ENCODE measurements around the gene COPS3. TPM values are rescaled to one million over a fixed set of nuclear protein-coding genes. Genes with fewer than 3 reads are reported as not detected.

COPS3 gene
- total RNA-seq, 2 donors from 2014 or later, result 85.4 to 130 TPM

DNA sequence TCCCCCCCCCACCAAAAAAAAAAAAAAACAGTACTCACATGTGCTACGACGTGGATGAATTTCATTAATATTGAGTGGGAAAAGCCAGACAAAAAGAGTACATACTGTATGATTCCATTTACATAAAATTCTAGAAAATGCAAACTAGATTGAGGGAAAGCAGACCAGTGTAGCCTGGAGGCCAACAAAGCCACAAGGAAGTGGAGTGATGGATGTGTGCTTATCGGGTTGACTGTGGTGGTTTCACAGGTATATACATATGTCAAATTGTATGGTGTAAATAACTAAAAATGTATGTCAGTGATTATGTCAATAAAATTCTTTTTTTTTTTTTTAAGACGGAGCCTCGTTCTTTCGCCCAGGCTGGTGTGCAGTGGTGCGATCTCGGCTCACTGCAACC, 73.0 kb downstream of the COPS3 start:
- no peak for DNase-seq (ENCODE audit: low spot score)
- no peaks in the 10 kb centered on the region for H3K27me3 Mint-ChIP-seq
- H3K4me3 Mint-ChIP-seq, result no peak overlapping the region
- no peak overlapping the region for H3K27ac Mint-ChIP-seq
- no peaks in the 10 kb centered on the region for H3K9me3 Mint-ChIP-seq
- H3K4me1 Mint-ChIP-seq (ENCODE audit: low read depth in 2 of 2), result peaks cover 20 to 26% of the 10 kb centered on the region in 2 donors
- no peak for ATAC-seq
- no peaks in the 10 kb centered on the region for H3K36me3 Mint-ChIP-seq

DNA sequence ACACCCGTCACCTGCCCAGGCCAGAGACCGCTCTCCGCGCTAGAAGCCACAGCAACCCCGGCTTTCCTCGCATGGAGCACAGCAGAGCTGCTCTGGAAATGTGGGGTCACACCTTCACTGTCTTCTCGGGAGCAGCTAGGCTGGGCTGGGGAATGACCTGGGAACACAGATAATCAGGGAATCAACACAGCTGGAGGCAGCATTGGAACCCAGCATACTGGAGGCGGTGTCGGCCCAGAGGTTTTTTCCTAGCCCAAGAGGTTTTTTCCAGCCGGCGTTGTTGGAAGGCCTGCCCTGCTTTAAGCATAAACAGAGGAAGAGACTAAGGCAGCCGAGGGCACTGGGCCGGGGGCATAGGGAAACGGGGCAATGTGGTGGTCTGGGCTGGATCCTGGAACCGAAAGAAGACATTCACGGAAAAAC, 74.1 kb downstream of the COPS3 start:
- no peak for ATAC-seq

DNA sequence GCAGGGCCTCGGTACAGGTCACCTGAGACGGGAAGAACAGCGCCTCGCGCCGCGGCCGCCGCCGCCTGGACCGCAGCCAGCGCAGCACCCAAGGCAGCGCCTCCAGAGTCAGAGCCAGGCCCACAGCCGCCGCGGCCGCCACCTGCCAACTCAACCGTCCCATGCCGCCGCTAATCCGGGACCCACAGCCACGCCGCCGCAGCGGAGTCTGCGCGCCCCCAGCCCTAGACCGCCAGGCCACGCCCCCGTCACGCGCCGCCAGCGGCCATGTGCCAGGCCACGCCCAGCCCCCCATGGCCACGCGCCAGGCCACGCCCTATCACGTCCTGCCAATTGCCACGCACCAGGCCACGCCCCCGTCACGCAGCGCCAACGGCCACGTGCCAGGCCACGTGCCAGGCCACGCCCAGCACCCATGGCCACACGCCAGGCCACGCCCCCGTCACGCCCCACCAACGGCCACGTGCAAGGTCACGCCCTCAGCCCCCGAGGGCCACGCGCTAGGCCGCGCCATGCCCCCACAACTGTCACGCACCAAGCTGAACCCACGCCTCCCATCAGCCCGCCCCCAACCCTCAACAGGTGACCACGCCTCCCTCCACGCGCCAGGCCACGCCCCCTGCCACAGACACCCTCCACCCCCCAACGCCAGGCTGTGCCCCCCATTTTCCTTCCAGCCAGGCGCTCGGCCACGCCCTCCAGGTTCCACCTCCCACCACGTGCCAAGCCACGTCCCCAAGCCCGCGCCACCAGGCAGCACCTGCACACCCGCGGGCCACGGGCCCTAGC, 74.7 kb downstream of the COPS3 start, which contains the start of gene PLD6:
Gene PLD6 (minus strand): TSS at position 210 of the 789 bp plus-strand sequence. CDS start 47 bp downstream, at position 163.
- ATAC-seq (peak; percentile 80 to 85), DNase-seq (ENCODE audit: low spot score) (peak; percentile 85)
- Mint-ChIP-seq H3K4me3 (peak within 1 kb of the TSS; percentile 83), H3K9me3 (no peaks in the 10 kb centered on the region), H3K36me3 (no peaks in the 10 kb centered on the region), H3K27ac (peak within 1 kb of the TSS; percentile 68 to 87), H3K27me3 (no peaks in the 10 kb centered on the region), H3K4me1 (ENCODE audit: low read depth in 2 of 2) (peaks cover 20 to 29% of the 10 kb centered on the region in 2 donors)

More for the DNA sequence above, 74.1 kb downstream of the COPS3 start:
- DNase-seq (ENCODE audit: low spot score), result no peak
- H3K4me1 Mint-ChIP-seq (ENCODE audit: low read depth in 2 of 2), result peaks cover 20 to 29% of the 10 kb centered on the region in 2 donors
- H3K36me3 Mint-ChIP-seq, result no peaks in the 10 kb centered on the region
- H3K9me3 Mint-ChIP-seq, result no peaks in the 10 kb centered on the region
- H3K27me3 Mint-ChIP-seq, result no peaks in the 10 kb centered on the region
- peak overlapping the region; percentile 32 for H3K4me3 Mint-ChIP-seq
- no peak overlapping the region for H3K27ac Mint-ChIP-seq

DNA sequence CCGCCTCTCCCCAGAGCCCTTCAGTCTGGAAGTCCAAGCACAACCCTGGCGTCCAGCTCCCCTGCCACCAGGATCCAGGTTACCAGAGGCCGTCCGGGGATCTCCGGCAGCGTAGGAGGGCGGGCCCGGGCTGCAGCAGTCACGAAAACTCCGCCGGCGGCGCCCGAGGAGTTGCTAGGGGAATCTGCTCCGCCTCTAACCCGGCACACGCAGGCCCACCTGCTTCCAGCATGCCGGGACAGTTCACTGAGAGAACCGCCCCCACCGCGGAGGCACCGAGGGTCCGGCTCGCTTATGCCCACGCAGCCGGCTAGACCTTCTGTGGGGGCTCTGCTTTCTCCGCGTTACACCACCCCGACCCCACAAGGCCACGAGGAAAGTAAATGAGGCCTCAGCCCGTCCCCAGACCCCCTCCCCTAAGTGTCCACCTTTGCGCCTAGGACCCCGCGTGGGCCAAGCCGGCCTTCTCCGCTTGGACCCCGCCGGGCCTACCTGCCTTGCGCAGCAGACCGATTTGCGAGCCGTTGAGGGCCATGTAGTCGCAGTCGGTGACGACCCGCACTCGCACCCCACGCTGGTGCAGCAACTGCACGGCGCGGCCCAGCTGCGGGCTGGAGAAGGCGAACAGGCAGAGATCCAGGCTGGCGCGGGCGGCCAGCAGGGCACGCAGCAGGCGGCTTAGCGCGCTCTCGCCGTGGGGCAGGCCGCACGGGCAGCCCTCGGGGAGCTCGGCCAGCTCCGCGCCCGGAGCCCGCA, 75.5 kb downstream of the COPS3 start:
- H3K36me3 Mint-ChIP-seq, result no peaks in the 10 kb centered on the region
- DNase-seq (ENCODE audit: low spot score) (no peak), ATAC-seq (peak; percentile 30 to 62)
- H3K4me1 Mint-ChIP-seq (ENCODE audit: low read depth in 2 of 2), result peaks cover 20 to 29% of the 10 kb centered on the region in 2 donors
- H3K4me3 Mint-ChIP-seq, result peak overlapping the region; percentile 83
- peak overlapping the region; percentile 68 to 87 for H3K27ac Mint-ChIP-seq
- no peaks in the 10 kb centered on the region for H3K27me3 Mint-ChIP-seq
- no peaks in the 10 kb centered on the region for H3K9me3 Mint-ChIP-seq

DNA sequence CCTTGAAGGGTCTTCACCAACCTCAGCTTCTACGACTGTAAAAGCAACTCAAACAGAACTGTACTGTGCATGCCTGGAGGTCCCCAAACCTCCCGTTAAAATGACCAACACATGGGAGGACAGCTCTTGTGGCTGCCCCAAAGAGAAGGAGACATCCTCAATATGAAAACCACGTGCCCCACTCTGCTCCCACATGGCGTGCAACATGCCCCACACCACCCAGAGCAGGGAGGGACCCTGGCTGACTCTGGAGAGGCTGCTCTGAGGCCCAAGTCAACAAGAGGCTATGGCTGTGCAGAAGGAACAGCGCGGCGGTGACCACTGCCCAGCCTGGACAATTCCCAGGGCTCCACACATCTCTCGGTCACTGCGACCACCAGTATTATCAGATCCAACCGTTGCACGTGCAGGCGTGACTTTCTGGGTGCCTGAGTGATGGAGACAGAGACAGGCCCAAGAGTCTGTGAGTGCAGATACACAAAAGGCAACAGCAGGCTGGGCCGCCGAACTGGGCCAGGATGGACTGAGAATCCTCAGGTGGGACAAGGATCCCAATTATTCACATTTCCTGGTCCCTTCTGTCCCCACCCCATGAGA, 76.3 kb downstream of the COPS3 start:
- Mint-ChIP-seq H3K4me1 (ENCODE audit: low read depth in 2 of 2) (peaks cover 20 to 29% of the 10 kb centered on the region in 2 donors), H3K4me3 (peak overlapping the region; percentile 83), H3K36me3 (no peaks in the 10 kb centered on the region), H3K27me3 (no peaks in the 10 kb centered on the region), H3K27ac (peak overlapping the region; percentile 68 to 87), H3K9me3 (no peaks in the 10 kb centered on the region)
- DNase-seq (ENCODE audit: low spot score), result no peak
- no peak for ATAC-seq

DNA sequence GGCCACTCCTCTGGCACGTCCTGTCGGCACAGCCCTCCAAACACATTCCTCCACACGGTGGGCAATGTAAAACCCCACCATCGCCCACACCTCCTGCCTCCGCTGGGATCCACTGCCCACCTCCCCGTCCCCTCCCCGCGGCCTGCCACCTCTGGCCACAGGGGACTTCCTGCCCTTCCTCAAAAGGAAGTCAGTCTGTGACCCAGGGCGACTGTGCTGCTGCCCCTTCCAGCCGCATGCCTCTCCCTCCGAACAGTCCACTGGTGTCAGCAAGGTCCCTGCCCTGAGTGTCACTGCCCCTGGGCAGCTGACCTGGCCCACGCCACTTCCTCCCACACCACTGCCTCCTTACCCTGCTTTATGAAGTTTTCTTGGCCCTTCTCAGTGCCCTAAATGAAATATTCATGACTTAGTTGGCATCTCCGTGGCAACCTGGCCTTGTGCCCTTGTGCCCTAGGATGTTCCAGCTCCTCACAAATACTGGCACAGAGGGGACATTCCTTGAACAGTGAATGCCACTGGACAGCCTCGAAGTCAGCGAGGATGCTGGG, 76.9 kb downstream of the COPS3 start:
- H3K9me3 Mint-ChIP-seq, result no peaks in the 10 kb centered on the region
- DNase-seq (ENCODE audit: low spot score), result peak; percentile 73
- peak; percentile 37 to 62 for ATAC-seq
- H3K27me3 Mint-ChIP-seq, result no peaks in the 10 kb centered on the region
- H3K4me3 Mint-ChIP-seq, result peak overlapping the region; percentile 83
- H3K4me1 Mint-ChIP-seq (ENCODE audit: low read depth in 2 of 2), result peaks cover 20 to 29% of the 10 kb centered on the region in 2 donors
- H3K36me3 Mint-ChIP-seq, result no peaks in the 10 kb centered on the region
- peak overlapping the region; percentile 68 to 87 for H3K27ac Mint-ChIP-seq

DNA sequence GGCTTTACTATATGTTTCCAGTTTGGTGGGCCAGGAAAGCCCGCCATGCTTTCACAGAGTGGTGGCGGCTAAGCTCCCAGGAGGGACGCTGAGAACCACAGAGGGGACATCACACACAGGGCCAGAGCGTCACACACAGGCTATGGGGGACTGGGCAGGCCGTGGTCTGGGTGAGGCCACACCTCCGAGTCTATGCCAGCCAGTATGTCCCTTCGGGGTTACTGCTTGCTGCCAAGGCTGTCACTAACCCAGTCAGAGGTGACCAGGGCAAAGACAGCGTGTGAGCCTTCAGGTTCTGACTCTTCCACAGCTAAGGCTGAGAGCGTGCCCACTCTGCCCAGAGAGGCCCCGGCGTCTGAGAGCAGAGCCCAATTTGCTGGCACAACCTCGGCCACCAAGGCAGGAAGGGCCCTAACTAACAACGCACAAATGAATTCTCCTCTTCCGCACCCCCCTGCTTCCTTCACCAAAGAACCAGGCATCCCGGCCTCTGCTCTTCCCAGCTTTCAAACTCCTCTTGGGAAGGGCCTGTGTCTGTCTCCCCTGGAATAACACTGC, 77.8 kb downstream of the COPS3 start:
- peaks cover 20 to 29% of the 10 kb centered on the region in 2 donors for H3K4me1 Mint-ChIP-seq (ENCODE audit: low read depth in 2 of 2)
- H3K27me3 Mint-ChIP-seq, result no peaks in the 10 kb centered on the region
- H3K36me3 Mint-ChIP-seq, result no peaks in the 10 kb centered on the region
- ATAC-seq (no peak), DNase-seq (ENCODE audit: low spot score) (no peak)
- peak overlapping the region; percentile 68 to 87 for H3K27ac Mint-ChIP-seq
- H3K9me3 Mint-ChIP-seq, result no peaks in the 10 kb centered on the region
- peak overlapping the region; percentile 83 for H3K4me3 Mint-ChIP-seq

DNA sequence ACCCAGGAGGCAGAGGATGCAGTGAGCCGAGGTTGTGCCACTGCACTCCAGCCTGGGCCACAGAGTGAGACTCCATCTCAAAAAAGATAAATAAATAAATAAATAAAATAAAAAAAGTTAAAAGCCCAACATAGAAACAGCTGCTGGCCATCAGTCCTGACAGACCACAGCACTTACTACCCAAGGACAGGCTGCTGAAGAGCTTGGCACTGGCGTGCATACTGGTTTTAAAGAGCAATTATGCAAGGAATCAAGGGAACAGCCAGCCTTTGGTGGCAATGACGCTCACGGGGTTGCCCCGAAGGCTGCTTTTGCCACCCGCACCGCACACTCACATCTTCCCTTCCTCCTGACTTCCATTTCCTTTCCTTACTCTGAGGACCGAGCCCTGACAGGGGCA, 79.1 kb downstream of the COPS3 start:
- no peak for DNase-seq (ENCODE audit: low spot score)
- H3K36me3 Mint-ChIP-seq, result no peaks in the 10 kb centered on the region

DNA sequence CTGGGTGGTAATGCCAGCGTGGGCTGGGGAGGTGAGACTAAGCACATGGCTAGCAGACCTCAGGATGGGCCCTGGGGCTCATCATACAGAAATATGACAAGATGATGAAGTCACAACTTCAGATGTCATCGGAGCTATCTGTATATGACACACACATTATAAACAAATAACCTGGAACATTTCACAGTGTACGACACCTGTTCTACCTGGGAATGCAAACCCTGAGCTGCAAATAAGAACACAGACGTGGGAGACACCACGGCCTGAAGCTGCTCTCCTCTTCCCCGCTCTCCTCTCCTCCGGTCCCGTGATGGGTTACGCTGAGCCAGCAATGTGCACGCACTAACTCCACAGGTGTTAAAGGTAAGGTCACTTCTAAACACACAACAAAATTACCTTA, 79.8 kb downstream of the COPS3 start:
- Mint-ChIP-seq H3K27me3 (no peaks in the 10 kb centered on the region), H3K4me3 (no peak overlapping the region), H3K9me3 (no peaks in the 10 kb centered on the region), H3K36me3 (no peaks in the 10 kb centered on the region), H3K4me1 (ENCODE audit: low read depth in 2 of 2) (peaks cover 24 to 27% of the 10 kb centered on the region in 2 donors), H3K27ac (no peak overlapping the region)
- ATAC-seq (no peak), DNase-seq (ENCODE audit: low spot score) (no peak)

More for the DNA sequence above, 79.1 kb downstream of the COPS3 start:
- Mint-ChIP-seq H3K4me1 (ENCODE audit: low read depth in 2 of 2) (peaks cover 27 to 30% of the 10 kb centered on the region in 2 donors), H3K9me3 (no peaks in the 10 kb centered on the region), H3K27me3 (no peaks in the 10 kb centered on the region), H3K4me3 (no peak overlapping the region), H3K27ac (no peak overlapping the region)
- no peak for ATAC-seq

DNA sequence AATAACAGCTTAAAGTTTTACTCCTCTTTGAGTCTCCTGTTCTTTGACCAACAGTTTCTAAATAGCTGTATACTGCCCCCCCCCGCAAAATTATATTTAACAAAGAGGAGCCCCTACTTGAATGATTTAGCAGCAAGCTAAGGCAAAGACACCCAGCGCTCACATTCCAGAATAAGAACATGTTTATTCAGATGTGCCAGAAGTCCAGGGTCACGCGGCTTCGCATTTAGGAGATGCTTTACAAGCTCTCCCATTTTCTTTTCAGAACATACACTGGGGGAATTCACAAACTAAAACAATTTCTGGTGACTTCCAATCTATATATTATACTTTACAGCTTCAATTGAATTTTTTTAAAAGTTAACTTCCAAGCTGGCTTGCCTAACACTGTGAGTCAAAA, 80.2 kb downstream of the COPS3 start:
- DNase-seq (ENCODE audit: low spot score) (no peak), ATAC-seq (no peak)
- Mint-ChIP-seq H3K27me3 (no peaks in the 10 kb centered on the region), H3K4me1 (ENCODE audit: low read depth in 2 of 2) (peaks cover 24 to 27% of the 10 kb centered on the region in 2 donors), H3K9me3 (no peaks in the 10 kb centered on the region), H3K36me3 (no peaks in the 10 kb centered on the region), H3K27ac (no peak overlapping the region), H3K4me3 (no peak overlapping the region)

DNA sequence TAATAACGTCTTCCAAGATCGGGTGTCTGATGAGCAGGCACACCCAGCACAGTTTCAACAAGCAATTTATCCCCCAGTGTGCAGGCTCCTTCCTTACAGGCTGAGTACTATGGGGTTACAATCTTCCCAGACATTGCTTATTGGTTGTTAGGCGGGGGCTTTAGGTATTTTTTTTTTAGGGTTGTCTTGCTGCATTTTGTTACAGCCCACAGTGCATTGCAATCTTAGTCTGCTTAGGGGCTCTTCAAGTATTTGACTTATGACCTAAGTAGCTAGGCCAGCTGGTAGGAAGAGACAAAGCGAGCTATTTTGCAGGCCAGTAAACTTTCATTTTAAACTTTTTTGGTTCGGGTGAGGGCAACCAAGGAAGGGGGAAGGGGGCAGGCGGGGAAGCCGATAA, 80.7 kb downstream of the COPS3 start:
- Mint-ChIP-seq H3K4me3 (no peak overlapping the region), H3K4me1 (ENCODE audit: low read depth in 2 of 2) (peaks cover 24 to 27% of the 10 kb centered on the region in 2 donors), H3K36me3 (no peaks in the 10 kb centered on the region), H3K9me3 (no peaks in the 10 kb centered on the region), H3K27ac (no peak overlapping the region), H3K27me3 (no peaks in the 10 kb centered on the region)
- no peak for DNase-seq (ENCODE audit: low spot score)
- ATAC-seq, result no peak

DNA sequence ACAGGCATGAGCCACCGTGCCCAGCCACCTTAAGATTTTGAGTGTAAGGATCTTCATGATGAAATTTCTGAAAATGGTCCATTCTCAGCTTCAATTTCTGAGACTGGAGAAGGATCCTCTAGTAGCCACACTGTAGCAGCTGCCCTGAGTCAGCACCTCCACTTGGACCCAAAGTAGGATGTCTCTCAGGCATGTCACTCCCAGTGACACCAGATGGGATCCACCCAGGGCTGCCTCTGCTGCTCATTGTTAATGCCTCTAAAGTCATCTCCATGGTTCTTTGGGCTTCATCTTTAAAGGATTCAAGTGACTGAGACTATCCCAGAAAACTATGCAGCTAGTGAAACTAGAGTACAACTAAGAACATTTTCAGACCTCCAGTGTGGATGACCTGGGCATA, 82.8 kb downstream of the COPS3 start:
- DNase-seq (ENCODE audit: low spot score) (no peak), ATAC-seq (no peak)
- Mint-ChIP-seq H3K4me3 (no peak overlapping the region), H3K27ac (no peak overlapping the region), H3K27me3 (no peaks in the 10 kb centered on the region), H3K36me3 (no peaks in the 10 kb centered on the region), H3K4me1 (ENCODE audit: low read depth in 2 of 2) (peaks cover 8% of the 10 kb centered on the region in 2 donors), H3K9me3 (no peaks in the 10 kb centered on the region)

DNA sequence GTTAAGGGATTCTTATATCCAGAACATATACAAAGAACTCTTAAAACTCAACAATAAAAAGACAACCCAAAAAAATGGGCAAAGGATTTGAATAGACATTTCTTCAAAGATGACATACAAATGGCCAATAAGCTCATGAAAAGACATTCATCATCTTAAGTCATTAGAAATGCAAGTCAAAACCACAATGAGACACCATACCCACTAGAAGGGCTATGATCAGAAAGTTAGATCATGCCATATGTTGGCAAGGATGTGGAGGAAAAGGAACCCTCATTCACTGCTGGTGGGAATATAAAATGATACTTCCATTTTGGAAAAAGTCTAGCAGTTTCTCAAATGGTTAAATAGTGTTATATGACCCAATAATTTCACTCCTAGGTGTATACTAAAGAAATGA, 84.3 kb downstream of the COPS3 start:
- Mint-ChIP-seq H3K4me3 (no peak overlapping the region), H3K4me1 (ENCODE audit: low read depth in 2 of 2) (peaks cover 3 to 8% of the 10 kb centered on the region in 2 donors), H3K9me3 (no peaks in the 10 kb centered on the region), H3K27me3 (no peaks in the 10 kb centered on the region), H3K36me3 (no peaks in the 10 kb centered on the region), H3K27ac (peak overlapping the region in 1 of 2 donors; percentile 12)
- no peak for DNase-seq (ENCODE audit: low spot score)
- ATAC-seq, result no peak

All from natural killer cell treated with Interleukin-12 subunit alpha and Interleukin-12 subunit beta and Interleukin-15 and Interleukin-18, amount 100 ng/mL, for 72 hours (primary cell).